ENCODE measurements around the gene FOXE3. TPM values are rescaled to one million over a fixed set of nuclear protein-coding genes. Genes with fewer than 3 reads are reported as not detected.

FOXE3 gene
- total and polyA plus RNA-seq, 10 of the 15 experiments (the other 5 are each of a cell fraction or from before 2014, with no cell fraction given), result 0.13 TPM; not detected in 9

DNA sequence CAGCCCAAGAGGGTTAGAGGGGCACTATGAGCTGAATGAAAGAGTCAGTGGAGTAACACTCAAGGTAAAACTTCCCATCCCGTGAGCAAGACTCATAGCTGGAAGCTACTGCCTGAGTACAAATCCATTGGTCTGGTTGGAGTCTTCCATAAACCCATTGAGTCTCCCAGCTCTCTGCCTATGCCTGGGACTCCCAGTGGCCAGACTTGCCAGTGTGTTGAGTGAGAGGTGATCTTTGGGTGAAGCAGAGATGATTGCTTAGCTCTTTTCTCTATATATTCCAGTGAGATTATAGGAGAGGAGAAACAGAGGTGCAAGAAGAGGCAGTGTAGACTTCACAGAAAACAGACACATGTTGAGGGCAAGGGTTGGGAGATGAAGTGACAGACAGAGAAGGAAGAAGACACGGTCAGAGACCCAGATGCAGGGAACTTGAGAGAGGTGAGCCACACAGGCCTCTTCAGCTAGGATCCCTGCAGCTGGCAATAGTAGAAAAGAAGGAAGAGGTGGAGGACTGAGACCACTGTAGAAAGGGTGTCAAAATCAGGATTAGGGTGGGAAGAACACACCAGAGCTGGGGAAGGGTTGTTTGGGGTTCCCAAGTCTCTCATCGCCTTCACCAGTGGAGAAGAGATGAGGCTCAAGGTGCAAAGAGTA lies 25.5 kb downstream of the FOXE3 start:
- RAD21 ChIA-PET (ENCODE audit: unreplicated experiment), result interaction anchor here (0.7 kb wide), 1 partner anchor 240 kb away, joined by 3 read pairs; no protein-coding TSS in a partner anchor
- no peak overlapping the region for H2AFZ ChIP-seq (ENCODE audit: control insufficient read depth, low read depth, low read length)
- H3K9ac ChIP-seq (ENCODE audit: control insufficient read depth, insufficient read depth, low read length), result no peak overlapping the region
- H3K4me1 ChIP-seq (ENCODE audit: control insufficient read depth, insufficient read depth, low read length), result no peaks in the 10 kb centered on the region; the same call in 1 of the 2 replicates
- FAIRE-seq (no peak), DNase-seq (ENCODE audit: low read depth, low spot score) (no peak), ATAC-seq (no peak)
- 29% methylated on average over 3 of the region's 3 CpGs for WGBS (ENCODE audit: insufficient coverage, insufficient replicate concordance, low lambda C conversion rate, missing lambda C conversion rate)
- in situ Hi-C loops (cut with MboI), result no loop called here
- H3K79me2 ChIP-seq (ENCODE audit: control insufficient read depth, insufficient read depth, low read length), result no peaks in the 10 kb centered on the region; the same call in 1 of the 2 replicates
- H3K36me3 ChIP-seq (ENCODE audit: control insufficient read depth in 2 of 2, insufficient read depth in 2 of 2, low read length in 1 of 2), result no peaks in the 10 kb centered on the region
- no peak for TF ChIP-seq HDAC6 (IDR thresholded peaks at IDR 0.05; ENCODE audit: unreplicated experiment)
- TF ChIP-seq, protein P1, sequence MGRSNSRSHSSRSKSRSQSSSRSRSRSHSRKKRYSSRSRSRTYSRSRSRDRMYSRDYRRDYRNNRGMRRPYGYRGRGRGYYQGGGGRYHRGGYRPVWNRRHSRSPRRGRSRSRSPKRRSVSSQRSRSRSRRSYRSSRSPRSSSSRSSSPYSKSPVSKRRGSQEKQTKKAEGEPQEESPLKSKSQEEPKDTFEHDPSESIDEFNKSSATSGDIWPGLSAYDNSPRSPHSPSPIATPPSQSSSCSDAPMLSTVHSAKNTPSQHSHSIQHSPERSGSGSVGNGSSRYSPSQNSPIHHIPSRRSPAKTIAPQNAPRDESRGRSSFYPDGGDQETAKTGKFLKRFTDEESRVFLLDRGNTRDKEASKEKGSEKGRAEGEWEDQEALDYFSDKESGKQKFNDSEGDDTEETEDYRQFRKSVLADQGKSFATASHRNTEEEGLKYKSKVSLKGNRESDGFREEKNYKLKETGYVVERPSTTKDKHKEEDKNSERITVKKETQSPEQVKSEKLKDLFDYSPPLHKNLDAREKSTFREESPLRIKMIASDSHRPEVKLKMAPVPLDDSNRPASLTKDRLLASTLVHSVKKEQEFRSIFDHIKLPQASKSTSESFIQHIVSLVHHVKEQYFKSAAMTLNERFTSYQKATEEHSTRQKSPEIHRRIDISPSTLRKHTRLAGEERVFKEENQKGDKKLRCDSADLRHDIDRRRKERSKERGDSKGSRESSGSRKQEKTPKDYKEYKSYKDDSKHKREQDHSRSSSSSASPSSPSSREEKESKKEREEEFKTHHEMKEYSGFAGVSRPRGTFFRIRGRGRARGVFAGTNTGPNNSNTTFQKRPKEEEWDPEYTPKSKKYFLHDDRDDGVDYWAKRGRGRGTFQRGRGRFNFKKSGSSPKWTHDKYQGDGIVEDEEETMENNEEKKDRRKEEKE (IDR thresholded peaks at IDR 0.05), result no peak
- no peak for TF ChIP-seq RB1 (IDR thresholded peaks at IDR 0.05; ENCODE audit: borderline replicate concordance)
- TF ChIP-seq ZNF622 (IDR thresholded peaks at IDR 0.05), result no peak
- TF ChIP-seq CEBPB (IDR thresholded peaks at IDR 0.05; ENCODE audit: borderline replicate concordance in 1 of 2, low read depth in 2 of 2, low read length in 2 of 2), result no peak
- TF ChIP-seq YY1 (IDR thresholded peaks at IDR 0.05; ENCODE audit: low read depth, low read length), result no peak
- TF ChIP-seq SMARCA5 (IDR thresholded peaks at IDR 0.05), result no peak
- TF ChIP-seq, protein P2, sequence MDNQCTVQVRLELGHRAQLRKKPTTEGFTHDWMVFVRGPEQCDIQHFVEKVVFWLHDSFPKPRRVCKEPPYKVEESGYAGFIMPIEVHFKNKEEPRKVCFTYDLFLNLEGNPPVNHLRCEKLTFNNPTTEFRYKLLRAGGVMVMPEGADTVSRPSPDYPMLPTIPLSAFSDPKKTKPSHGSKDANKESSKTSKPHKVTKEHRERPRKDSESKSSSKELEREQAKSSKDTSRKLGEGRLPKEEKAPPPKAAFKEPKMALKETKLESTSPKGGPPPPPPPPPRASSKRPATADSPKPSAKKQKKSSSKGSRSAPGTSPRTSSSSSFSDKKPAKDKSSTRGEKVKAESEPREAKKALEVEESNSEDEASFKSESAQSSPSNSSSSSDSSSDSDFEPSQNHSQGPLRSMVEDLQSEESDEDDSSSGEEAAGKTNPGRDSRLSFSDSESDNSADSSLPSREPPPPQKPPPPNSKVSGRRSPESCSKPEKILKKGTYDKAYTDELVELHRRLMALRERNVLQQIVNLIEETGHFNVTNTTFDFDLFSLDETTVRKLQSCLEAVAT (IDR thresholded peaks at IDR 0.05), result no peak
- TF ChIP-seq PAX8 (IDR thresholded peaks at IDR 0.05), result no peak
- no peak for TF ChIP-seq BCL11A (IDR thresholded peaks at IDR 0.05; ENCODE audit: low read depth, low read length)
- TF ChIP-seq TCF7 (IDR thresholded peaks at IDR 0.05; ENCODE audit: borderline replicate concordance), result no peak
- no peak for TF ChIP-seq GATAD2B (conservative IDR thresholded peaks at IDR 0.05; ENCODE audit: low read depth)
- TF ChIP-seq, protein P3, sequence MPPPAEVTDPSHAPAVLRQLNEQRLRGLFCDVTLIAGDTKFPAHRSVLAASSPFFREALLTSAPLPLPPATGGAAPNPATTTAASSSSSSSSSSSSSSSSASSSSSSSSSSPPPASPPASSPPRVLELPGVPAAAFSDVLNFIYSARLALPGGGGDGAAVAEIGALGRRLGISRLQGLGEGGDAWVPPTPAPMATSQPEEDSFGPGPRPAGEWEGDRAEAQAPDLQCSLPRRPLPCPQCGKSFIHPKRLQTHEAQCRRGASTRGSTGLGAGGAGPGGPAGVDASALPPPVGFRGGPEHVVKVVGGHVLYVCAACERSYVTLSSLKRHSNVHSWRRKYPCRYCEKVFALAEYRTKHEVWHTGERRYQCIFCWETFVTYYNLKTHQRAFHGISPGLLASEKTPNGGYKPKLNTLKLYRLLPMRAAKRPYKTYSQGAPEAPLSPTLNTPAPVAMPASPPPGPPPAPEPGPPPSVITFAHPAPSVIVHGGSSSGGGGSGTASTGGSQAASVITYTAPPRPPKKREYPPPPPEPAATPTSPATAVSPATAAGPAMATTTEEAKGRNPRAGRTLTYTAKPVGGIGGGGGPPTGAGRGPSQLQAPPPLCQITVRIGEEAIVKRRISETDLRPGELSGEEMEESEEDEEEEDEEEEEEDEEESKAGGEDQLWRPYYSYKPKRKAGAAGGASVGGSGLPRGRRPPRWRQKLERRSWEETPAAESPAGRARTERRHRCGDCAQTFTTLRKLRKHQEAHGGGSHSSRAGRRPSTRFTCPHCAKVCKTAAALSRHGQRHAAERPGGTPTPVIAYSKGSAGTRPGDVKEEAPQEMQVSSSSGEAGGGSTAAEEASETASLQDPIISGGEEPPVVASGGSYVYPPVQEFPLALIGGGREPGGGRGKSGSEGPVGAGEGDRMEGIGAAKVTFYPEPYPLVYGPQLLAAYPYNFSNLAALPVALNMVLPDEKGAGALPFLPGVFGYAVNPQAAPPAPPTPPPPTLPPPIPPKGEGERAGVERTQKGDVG (CRISPR knock-in tag; IDR thresholded peaks at IDR 0.05), result no peak
- no peak for TF ChIP-seq IKZF2 (IDR thresholded peaks at IDR 0.05)
- no peak for TF ChIP-seq MYB (IDR thresholded peaks at IDR 0.05; ENCODE audit: borderline replicate concordance, low read depth, low read length)
- no peak for TF ChIP-seq NFYA (IDR thresholded peaks at IDR 0.05; ENCODE audit: borderline replicate concordance, low read depth, low read length)
- TF ChIP-seq SIX5 (IDR thresholded peaks at IDR 0.05; ENCODE audit: low read depth, low read length, severe bottlenecking), result no peak
- TF ChIP-seq SMAD5 (IDR thresholded peaks at IDR 0.05; ENCODE audit: low read depth), result no peak
- H3K9me3 ChIP-seq (replicated peaks; ENCODE audit: control insufficient read depth, insufficient read depth, low read length), result no peaks in the 10 kb centered on the region; the same call in 2 of the 3 replicates
- no peaks in the 10 kb centered on the region for H4K20me1 ChIP-seq (ENCODE audit: control insufficient read depth, insufficient read depth)
- BruUV-seq (replicated peaks), result no TSS peak
- H3K4me2 ChIP-seq (ENCODE audit: control insufficient read depth, insufficient read depth), result no peak overlapping the region
- SMC1A ChIA-PET (ENCODE audit: uncharacterized antibody, unreplicated experiment), result interaction anchor here (0.7 to 1.2 kb wide), 2 partner anchors 9 to 124 kb away, joined by 3 to 4 read pairs; no protein-coding TSS in a partner anchor
- no peak overlapping the region for H3K27ac ChIP-seq (ENCODE audit: control insufficient read depth, insufficient read depth)
- no peak overlapping the region for H3K4me3 ChIP-seq
- H3K27me3 ChIP-seq (replicated peaks in 1 of 2; ENCODE audit: control insufficient read depth in 2 of 2, insufficient read depth in 2 of 2, low read length in 1 of 2), result peaks cover 32 to 35% of the 10 kb centered on the region in 2 experiments
- POLR2A ChIA-PET, result no interaction called here
- CTCF ChIA-PET, result interaction anchor here (0.7 to 0.8 kb wide), 2 partner anchors 235 to 739 kb away, joined by 3 read pairs; no protein-coding TSS in a partner anchor
- intact Hi-C loops (cut with micrococcal nuclease; ENCODE audit: unreplicated experiment), result no loop called here
